ENCODE results near the gene TPM2.

Gene TPM2

DNA sequence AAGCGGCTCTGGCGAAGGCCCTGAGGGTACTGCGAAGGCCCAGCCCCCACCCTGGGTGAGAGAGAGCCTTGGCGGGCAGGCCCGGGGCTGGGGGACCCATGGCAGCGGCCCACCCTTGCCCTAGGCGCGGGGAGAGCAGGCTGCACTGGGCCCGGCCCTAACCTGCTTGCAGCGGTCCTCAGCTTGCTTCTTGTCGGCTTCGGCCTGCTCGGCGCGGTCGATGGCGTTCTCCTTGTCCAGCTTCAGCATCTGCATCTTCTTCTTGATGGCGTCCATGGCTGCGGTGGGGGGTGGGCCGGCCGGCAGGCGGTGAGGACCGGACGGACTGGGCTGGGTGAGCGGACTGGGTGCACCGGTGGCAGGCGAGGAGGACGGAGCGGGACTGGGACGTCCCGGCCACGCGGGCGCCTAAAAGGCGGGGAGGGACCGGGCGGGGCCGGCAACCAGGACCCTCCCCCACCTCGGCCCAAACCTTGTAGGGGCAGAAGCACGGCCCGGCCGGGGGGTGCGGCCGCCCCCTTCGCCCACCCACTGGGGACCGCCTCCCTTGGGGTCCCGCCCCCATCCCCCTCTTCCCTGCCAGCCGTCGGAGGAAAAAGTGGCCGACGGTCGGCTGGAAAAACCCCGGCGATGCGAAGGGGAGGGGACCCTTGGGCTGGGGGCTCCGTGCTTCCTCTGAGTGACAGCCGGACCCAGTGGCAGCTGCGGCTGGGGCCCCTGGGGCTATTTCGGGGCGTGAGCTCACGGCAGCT lies at the start of gene TPM2:
TPM2 (minus strand) TSS at position 384 of the 752 bp plus-strand sequence; CDS start at position 276, 108 bp downstream.
- DNase-seq (ENCODE audit: low spot score) = peak; percentile 87

- no peak for DNase-seq (ENCODE audit: low spot score)
Observed at GRCh38 chr9:35738924-35739323, 49.2 kb upstream of the TPM2 start.

- DNase-seq (ENCODE audit: low spot score) = no peak
Observed at GRCh38 chr9:35738186-35738585, 48.5 kb upstream of the TPM2 start.

DNA sequence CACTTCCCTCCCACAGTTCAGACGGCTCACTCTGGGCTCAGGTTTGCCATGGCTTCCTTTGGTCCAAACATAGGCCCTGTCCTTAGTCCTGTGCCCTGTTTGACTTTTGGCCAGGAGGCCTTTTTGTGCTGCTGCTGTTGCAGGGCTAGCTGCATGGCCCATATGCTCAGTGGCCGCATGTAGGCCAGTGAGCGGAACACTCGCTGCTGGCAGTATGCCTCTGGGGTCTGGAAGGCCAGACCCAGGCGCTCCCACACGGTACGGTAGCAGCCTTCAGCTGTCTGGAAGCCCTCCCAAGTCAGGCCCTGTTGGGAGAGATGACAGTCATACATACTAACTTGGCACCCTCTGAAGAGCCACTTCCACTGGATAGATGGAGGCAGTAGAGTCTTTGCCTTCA lies 47.4 kb upstream of the TPM2 start:
- DNase-seq (ENCODE audit: low spot score) = no peak

- no peak for DNase-seq (ENCODE audit: low spot score)
Observed at GRCh38 chr9:35736201-35736633, 46.5 kb upstream of the TPM2 start.

DNA sequence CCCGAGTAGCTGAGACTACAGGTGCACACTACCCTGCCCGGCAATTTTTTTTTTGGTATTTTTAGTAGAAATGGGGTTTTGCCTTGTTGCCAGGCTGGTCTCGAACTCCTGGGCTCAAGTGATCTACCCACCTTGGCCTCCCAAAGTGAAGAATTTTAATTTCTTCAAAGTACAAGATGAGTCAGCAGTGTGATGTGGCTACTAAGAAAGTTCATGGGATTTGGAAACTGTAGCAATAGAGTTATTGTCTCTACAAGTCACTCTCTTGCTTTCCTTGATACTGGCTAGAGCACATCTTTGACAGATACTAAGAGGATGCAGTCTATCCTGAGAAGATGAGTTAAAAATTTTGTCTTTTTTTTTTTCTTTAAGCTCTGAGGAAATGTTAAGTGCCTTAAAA lies 44.4 kb upstream of the TPM2 start:
- no peak for DNase-seq (ENCODE audit: low spot score)

DNA sequence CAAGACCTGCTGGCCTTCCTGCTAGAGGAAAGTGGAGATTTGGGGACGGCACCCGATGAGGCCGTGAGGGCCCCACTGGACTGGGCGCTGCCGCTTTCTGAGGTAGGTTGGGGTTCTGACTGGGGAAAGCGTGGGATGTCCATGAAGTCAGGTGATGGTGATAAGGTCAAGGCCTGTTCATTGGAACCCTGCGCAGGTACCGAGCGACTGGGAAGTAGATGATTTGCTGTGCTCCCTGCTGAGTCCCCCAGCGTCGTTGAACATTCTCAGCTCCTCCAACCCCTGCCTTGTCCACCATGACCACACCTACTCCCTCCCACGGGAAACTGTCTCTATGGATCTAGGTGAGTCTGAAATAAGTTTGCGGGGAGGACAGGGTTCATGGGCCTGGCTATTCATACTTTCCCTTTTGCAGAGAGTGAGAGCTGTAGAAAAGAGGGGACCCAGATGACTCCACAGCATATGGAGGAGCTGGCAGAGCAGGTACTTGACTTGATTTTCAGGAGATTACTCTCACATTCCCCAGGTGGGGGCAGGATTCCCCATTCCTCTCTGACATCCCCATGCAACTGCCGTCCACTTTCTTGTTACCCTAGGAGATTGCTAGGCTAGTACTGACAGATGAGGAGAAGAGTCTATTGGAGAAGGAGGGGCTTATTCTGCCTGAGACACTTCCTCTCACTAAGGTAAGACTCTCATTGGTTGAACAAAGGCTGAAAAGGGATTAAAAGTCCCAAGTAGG lies 43.2 kb upstream of the TPM2 start:
- DNase-seq (ENCODE audit: low spot score) = no peak

DNA sequence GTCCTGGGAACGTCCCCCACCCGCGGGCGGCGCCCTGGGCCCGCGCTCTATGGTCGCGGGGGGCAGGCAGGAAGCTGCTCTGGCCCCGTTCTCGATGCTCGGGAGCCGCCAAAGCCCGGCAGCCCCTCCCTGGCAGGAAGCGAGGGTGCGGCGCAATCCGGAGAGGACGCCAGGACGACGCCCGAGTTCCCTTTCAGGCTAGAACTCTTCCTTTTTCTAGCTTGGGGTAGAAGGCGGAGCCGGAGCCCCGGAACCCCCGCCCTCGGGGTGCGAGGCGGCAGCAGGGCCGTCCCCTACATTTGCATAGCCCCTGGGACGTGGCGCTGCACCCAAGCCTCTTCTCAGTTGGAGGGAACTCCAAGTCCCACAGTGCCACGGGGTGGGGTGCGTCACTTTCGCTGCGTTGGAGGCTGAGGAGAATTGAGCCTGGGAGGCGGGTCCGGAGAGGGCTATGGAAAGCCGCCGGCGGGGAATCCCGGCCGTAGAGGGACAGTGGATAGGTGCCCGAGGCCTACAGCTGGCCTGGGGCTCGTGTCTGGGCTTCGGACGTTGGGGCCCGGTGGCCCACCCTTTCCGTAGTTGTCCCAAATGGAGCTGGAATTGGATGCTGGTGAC lies 42.6 kb upstream of the TPM2 start, which contains the start of the genes CREB3 and TLN1:
CREB3 (plus strand) TSS at position 482 of the 615 bp plus-strand sequence; CDS start at position 589, 107 bp downstream.
TLN1 (minus strand) TSS at position 11 of the 615 bp plus-strand sequence. CDS start 6,501 bp downstream, outside the sequence.
- DNase-seq (ENCODE audit: low spot score) = peak; percentile 97

DNA sequence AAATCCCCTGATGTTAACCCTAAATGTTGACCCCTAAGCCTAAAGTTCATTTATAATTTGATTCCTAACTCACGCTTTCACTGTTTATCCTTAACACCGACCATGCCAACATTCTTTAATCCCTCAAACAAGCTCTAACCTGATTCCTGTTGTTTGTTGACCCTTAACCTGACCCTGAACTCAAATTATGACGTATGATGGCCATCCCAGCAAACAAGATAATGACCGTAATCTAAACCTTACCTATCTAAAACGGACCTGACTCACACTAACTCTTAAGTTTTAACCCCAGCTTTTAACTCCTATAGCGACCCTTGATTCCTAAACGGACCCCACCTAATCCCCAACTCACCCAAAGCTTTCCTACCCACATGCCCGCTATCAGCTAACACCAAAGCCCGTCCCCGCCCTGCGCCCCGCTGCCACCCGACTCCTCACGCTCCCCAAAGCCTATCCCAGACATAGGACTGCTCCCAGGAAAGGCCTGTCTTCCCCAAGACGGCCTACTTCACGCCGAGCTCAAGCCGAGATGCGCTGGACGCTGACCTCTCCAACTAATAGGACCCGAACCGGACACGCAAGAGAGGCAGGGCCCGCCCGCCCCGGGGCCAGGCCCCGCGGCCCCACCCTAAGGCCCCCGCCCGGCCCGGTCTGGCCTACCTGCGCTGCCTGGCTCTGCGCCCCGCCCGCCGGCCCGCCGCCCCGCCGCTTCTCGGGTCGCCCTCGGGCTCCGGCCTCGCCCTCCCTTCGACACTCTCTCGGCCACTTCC lies 41.9 kb upstream of the TPM2 start:
- DNase-seq (ENCODE audit: low spot score) = no peak

GRCh38 chr9:35730486-35730854 lies 40.7 kb upstream of the TPM2 start:
- DNase-seq (ENCODE audit: low spot score) = no peak

GRCh38 chr9:35729700-35730485 lies 40.2 kb upstream of the TPM2 start:
- no peak for DNase-seq (ENCODE audit: low spot score)

DNA sequence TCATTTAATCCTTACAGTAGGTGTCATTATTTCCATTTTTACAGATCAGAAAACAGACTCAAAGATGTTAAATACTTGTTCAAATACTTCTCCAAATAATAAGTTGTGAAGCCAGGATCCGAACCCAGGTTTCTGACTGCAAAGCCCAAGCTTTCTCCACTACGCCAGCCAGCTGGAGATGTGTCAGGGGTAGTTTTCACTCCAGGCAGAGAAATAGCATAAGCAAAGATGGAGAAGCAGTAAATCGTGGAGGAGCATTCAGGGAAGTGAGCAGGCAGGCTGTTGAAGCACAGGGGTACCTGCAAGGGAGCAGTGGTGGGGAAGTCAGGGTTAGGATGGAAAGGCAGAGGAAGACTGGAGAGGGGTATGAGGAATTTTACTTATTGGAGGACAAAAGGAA lies 39.4 kb upstream of the TPM2 start:
- DNase-seq (ENCODE audit: low spot score) = no peak

DNA sequence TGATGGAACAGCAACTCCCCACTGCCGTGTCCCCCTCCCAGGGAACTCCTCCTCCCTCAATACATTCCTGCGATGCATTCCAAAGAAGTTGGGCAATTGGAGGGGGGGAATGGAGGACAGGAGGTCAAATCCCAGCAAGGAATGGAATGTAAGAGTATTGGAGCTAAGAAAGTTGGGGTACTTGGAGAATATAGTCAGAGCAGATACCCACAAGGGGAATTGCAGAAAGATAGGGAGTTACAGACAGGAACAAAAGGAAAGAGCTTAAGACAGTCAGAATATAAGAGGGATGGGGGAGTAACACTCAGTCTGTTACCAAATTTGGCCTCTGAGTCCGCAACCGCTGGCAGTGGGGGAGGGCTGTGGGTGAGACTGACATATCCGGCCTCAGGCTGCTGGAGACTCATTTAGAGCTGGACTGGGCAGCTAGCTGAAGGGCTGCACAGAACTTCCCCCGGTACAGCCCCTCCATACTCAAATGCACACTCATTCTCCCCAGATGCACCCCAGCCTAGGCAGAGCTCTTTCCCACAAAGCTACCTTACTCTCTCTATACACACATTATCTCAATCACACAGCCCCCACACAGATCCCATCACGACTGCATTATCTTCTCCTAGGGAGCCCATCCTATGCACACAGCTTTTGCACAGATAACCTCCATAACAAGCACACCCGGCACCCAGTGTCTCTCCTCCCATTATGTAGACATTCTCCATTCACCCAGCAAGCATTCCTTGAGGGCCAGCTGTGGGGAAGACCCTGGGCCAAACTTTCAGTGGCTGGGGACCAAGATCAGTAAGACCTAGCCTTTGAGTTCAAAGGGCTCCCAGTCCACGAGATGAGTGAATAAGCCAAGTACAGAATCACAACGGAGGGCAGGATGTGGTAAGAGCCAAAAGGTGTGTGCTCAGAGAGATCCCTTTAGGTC lies 38.6 kb upstream of the TPM2 start:
- DNase-seq (ENCODE audit: low spot score) = no peak

- no peak for DNase-seq (ENCODE audit: low spot score)
Observed at GRCh38 chr9:35727676-35728040, 37.9 kb upstream of the TPM2 start.

DNA sequence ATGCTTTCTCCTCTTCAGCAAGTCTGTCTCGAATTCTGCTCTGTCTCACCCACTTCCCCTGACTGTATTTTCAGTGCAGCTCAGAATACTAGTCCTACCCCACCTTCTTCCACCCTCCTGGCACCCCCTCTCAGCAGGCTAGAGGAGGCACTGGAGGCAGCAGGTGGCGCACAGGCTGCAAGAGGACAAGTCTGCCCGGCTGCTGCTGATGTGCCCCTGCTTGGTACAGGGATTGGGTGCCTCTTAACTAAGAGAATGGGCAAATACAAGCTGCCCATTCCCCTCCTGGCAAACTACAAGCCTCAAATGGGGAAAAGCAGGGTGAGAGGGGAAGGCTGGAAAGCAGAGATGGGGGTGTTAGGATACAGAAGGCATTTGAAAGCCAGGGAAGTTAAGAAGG lies 37.2 kb upstream of the TPM2 start:
- no peak for DNase-seq (ENCODE audit: low spot score)

DNA sequence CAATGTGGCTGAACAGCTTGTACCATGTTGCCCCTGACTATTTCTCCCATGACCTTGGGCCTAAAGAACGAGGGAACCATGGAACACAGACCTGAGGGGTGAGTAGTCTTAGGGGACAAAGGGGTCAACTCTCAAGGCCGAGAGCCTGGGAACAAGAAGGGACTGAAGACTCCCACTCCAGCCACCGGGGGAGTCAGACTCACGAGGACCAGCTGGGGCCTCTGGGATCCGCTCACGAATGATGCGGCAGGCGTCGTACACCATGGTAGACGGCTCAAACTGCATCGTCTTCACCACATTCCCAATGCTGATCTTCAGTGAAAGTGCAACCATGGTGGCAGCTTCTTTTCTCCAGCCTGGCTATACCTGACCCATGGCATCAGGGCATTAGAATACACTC lies 35.6 kb upstream of the TPM2 start:
- DNase-seq (ENCODE audit: low spot score) = no peak

DNA sequence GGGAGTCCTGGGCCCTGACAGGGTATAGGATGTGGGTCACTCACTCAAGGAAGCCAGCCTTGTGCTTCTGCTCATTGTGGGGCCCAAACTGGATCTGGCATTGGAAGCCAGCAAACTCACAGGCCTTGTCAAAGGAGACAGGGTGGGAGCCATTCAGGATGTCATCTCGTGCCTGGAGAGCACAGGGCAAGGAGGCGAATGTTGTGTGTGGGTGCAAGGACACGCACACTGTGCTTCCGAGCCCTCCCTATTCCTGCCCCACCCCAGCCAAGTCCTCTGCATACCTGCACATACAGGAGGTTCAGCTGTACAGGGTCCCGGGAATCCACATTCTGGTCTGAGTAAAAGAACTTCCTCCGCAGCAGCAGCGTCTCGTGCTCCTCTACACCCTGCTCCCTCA lies 34.2 kb upstream of the TPM2 start:
- no peak for DNase-seq (ENCODE audit: low spot score)

GRCh38 chr9:35723426-35723825 lies 33.7 kb upstream of the TPM2 start:
- no peak for DNase-seq (ENCODE audit: low spot score)

- no peak for DNase-seq (ENCODE audit: low spot score)
Observed at GRCh38 chr9:35719546-35719945, 29.8 kb upstream of the TPM2 start.

Data from left forelimb (tissue), 1 donor.